ENCODE data around the gene MS4A15.

The MS4A15 gene

DNA sequence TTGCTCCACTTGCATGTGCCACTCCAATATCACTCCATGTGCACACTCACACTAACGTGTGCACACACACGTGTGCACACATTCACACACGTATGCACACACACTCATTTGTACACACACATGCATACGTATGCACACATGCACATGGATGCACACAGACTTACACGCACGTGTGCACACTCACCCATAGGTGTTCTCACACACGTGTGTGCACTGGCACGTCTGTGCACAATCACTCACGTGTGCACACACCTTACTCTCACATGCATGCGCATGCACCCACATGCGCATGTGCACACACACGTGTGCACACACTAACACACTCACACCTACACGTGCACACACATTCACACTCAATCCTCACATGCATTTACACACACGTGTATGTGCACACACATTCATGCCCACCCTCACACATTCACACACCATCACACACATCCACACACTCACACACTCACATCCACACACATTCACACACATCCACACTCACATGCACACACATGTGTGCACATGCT, 9.3 kb upstream of the MS4A15 start:
- ATAC-seq: no peak
- TF ChIP-seq GLIS3 (CRISPR knock-in tag; IDR thresholded peaks at IDR 0.05) (no peak), RARB (CRISPR knock-in tag; IDR thresholded peaks at IDR 0.05) (no peak), TOX (CRISPR knock-in tag; IDR thresholded peaks at IDR 0.05; ENCODE audit: borderline replicate concordance) (no peak), PPARA (CRISPR knock-in tag; IDR thresholded peaks at IDR 0.05; ENCODE audit: borderline replicate concordance) (no peak), OSR1 (CRISPR knock-in tag; IDR thresholded peaks at IDR 0.05) (no peak), ZNF8 (CRISPR knock-in tag; IDR thresholded peaks at IDR 0.05) (no peak), ISL1 (CRISPR knock-in tag; IDR thresholded peaks at IDR 0.05) (no peak), BACH2 (CRISPR knock-in tag; IDR thresholded peaks at IDR 0.05; ENCODE audit: borderline replicate concordance) (no peak), ZNF70 (CRISPR knock-in tag; IDR thresholded peaks at IDR 0.05) (no peak), ZNF565 (CRISPR knock-in tag; conservative IDR thresholded peaks at IDR 0.05; ENCODE audit: low read depth) (no peak), TCF4 (CRISPR knock-in tag; IDR thresholded peaks at IDR 0.05; ENCODE audit: borderline replicate concordance) (no peak)
- TF ChIP-seq, protein P1, sequence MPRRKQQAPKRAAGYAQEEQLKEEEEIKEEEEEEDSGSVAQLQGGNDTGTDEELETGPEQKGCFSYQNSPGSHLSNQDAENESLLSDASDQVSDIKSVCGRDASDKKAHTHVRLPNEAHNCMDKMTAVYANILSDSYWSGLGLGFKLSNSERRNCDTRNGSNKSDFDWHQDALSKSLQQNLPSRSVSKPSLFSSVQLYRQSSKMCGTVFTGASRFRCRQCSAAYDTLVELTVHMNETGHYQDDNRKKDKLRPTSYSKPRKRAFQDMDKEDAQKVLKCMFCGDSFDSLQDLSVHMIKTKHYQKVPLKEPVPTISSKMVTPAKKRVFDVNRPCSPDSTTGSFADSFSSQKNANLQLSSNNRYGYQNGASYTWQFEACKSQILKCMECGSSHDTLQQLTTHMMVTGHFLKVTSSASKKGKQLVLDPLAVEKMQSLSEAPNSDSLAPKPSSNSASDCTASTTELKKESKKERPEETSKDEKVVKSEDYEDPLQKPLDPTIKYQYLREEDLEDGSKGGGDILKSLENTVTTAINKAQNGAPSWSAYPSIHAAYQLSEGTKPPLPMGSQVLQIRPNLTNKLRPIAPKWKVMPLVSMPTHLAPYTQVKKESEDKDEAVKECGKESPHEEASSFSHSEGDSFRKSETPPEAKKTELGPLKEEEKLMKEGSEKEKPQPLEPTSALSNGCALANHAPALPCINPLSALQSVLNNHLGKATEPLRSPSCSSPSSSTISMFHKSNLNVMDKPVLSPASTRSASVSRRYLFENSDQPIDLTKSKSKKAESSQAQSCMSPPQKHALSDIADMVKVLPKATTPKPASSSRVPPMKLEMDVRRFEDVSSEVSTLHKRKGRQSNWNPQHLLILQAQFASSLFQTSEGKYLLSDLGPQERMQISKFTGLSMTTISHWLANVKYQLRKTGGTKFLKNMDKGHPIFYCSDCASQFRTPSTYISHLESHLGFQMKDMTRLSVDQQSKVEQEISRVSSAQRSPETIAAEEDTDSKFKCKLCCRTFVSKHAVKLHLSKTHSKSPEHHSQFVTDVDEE (CRISPR knock-in tag; IDR thresholded peaks at IDR 0.05): no peak
- TF ChIP-seq, protein P2, sequence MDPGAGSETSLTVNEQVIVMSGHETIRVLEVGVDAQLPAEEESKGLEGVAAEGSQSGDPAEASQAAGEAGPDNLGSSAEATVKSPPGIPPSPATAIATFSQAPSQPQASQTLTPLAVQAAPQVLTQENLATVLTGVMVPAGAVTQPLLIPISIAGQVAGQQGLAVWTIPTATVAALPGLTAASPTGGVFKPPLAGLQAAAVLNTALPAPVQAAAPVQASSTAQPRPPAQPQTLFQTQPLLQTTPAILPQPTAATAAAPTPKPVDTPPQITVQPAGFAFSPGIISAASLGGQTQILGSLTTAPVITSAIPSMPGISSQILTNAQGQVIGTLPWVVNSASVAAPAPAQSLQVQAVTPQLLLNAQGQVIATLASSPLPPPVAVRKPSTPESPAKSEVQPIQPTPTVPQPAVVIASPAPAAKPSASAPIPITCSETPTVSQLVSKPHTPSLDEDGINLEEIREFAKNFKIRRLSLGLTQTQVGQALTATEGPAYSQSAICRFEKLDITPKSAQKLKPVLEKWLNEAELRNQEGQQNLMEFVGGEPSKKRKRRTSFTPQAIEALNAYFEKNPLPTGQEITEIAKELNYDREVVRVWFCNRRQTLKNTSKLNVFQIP (CRISPR knock-in tag; IDR thresholded peaks at IDR 0.05; ENCODE audit: borderline replicate concordance, low read depth): no peak
- TF ChIP-seq, protein P3, sequence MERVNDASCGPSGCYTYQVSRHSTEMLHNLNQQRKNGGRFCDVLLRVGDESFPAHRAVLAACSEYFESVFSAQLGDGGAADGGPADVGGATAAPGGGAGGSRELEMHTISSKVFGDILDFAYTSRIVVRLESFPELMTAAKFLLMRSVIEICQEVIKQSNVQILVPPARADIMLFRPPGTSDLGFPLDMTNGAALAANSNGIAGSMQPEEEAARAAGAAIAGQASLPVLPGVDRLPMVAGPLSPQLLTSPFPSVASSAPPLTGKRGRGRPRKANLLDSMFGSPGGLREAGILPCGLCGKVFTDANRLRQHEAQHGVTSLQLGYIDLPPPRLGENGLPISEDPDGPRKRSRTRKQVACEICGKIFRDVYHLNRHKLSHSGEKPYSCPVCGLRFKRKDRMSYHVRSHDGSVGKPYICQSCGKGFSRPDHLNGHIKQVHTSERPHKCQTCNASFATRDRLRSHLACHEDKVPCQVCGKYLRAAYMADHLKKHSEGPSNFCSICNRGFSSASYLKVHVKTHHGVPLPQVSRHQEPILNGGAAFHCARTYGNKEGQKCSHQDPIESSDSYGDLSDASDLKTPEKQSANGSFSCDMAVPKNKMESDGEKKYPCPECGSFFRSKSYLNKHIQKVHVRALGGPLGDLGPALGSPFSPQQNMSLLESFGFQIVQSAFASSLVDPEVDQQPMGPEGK (CRISPR knock-in tag; IDR thresholded peaks at IDR 0.05; ENCODE audit: borderline replicate concordance): no peak
- TF ChIP-seq, protein P4, sequence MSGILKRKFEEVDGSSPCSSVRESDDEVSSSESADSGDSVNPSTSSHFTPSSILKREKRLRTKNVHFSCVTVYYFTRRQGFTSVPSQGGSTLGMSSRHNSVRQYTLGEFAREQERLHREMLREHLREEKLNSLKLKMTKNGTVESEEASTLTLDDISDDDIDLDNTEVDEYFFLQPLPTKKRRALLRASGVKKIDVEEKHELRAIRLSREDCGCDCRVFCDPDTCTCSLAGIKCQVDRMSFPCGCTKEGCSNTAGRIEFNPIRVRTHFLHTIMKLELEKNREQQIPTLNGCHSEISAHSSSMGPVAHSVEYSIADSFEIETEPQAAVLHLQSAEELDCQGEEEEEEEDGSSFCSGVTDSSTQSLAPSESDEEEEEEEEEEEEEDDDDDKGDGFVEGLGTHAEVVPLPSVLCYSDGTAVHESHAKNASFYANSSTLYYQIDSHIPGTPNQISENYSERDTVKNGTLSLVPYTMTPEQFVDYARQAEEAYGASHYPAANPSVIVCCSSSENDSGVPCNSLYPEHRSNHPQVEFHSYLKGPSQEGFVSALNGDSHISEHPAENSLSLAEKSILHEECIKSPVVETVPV (CRISPR knock-in tag; IDR thresholded peaks at IDR 0.05): no peak

DNA sequence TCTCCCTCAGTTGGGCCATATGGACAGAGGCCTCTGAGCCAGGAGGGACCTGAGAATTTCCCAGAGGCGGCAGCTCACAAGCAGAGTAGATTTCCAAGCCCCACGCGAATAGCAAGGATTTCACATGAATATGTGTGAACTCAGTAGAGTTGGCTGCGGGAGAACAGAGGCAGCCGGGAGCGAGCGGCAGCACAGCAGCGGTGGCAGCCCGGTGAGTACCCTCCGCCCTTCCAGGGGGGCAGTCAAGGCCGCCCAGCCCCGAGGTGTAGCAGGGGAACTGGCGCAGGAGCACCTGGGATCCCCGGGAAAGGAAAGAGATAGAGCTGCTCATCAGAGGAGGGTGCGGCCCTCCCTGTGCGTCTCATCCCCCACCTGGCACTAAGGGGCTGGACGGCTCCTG, 8.4 kb upstream of the MS4A15 start:
- ATAC-seq: no peak
- TF ChIP-seq ISL1 (CRISPR knock-in tag; IDR thresholded peaks at IDR 0.05): no peak
- no peak for TF ChIP-seq ZC3H10 (CRISPR knock-in tag; IDR thresholded peaks at IDR 0.05)
- no peak for TF ChIP-seq BACH2 (CRISPR knock-in tag; IDR thresholded peaks at IDR 0.05; ENCODE audit: borderline replicate concordance)
- no peak for TF ChIP-seq PPARA (CRISPR knock-in tag; IDR thresholded peaks at IDR 0.05; ENCODE audit: borderline replicate concordance)
- TF ChIP-seq GLIS3 (CRISPR knock-in tag; IDR thresholded peaks at IDR 0.05): no peak
- no peak for TF ChIP-seq ESRRG (CRISPR knock-in tag; IDR thresholded peaks at IDR 0.05)

DNA sequence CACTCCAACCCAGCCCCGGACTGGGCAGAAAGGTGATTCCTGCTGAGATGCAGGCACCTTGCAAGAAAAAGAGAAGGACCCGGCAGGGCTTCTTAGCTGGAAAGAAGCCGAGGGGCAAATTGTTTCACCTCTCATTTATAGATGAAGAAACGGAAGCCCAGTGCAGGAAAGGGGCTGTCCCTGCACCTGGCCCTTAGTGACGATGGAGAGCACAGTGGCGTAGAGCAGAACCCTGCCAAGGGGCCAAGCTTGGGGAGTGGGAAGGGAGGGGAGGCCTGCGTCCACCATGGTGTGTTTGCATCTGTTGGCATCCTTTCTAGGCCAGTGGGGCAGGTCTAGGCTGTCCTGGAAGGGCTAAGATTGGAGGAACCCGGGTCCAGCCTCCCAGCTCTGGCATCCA, 7.8 kb upstream of the MS4A15 start:
- ATAC-seq: no peak
- TF ChIP-seq ZNF565 (CRISPR knock-in tag; conservative IDR thresholded peaks at IDR 0.05; ENCODE audit: low read depth) (no peak), ISL1 (CRISPR knock-in tag; IDR thresholded peaks at IDR 0.05) (no peak), ZNF8 (CRISPR knock-in tag; IDR thresholded peaks at IDR 0.05) (no peak), ZFP3 (CRISPR knock-in tag; IDR thresholded peaks at IDR 0.05) (no peak), BACH2 (CRISPR knock-in tag; IDR thresholded peaks at IDR 0.05; ENCODE audit: borderline replicate concordance) (no peak), SNAI2 (CRISPR knock-in tag; IDR thresholded peaks at IDR 0.05) (no peak), TOX (CRISPR knock-in tag; IDR thresholded peaks at IDR 0.05; ENCODE audit: borderline replicate concordance) (no peak), CSDC2 (CRISPR knock-in tag; IDR thresholded peaks at IDR 0.05) (no peak), RARB (CRISPR knock-in tag; IDR thresholded peaks at IDR 0.05) (no peak), ZNF70 (CRISPR knock-in tag; IDR thresholded peaks at IDR 0.05) (no peak), PPARA (CRISPR knock-in tag; IDR thresholded peaks at IDR 0.05; ENCODE audit: borderline replicate concordance) (no peak), TCF4 (CRISPR knock-in tag; IDR thresholded peaks at IDR 0.05; ENCODE audit: borderline replicate concordance) (no peak), ARNTL (CRISPR knock-in tag; IDR thresholded peaks at IDR 0.05; ENCODE audit: borderline replicate concordance, low read depth) (no peak), ESRRG (CRISPR knock-in tag; IDR thresholded peaks at IDR 0.05) (no peak), GLIS3 (CRISPR knock-in tag; IDR thresholded peaks at IDR 0.05) (no peak), ZFP30 (CRISPR knock-in tag; IDR thresholded peaks at IDR 0.05) (no peak)
- TF ChIP-seq, protein P2 (CRISPR knock-in tag; IDR thresholded peaks at IDR 0.05; ENCODE audit: borderline replicate concordance, low read depth): no peak
- TF ChIP-seq, protein P1 (CRISPR knock-in tag; IDR thresholded peaks at IDR 0.05): no peak
- TF ChIP-seq, protein P4 (CRISPR knock-in tag; IDR thresholded peaks at IDR 0.05): no peak
